ENCODE data around the gene PTMS. TPM values are rescaled to one million over a fixed set of nuclear protein-coding genes. Genes with fewer than 3 reads are reported as not detected.

Gene PTMS
- total and polyA plus RNA-seq, 9 of the 15 experiments (the other 6 are each of a cell fraction or from before 2014, with no cell fraction given), result 5.1 to 287 (median 78.5) TPM

- TF ChIP-seq ZNF518B (CRISPR knock-in tag; IDR thresholded peaks at IDR 0.05) (no peak), RCOR1 (IDR thresholded peaks at IDR 0.05; ENCODE audit: borderline replicate concordance in 1 of 2, low read depth in 2 of 2, low read length in 2 of 2) (no peak; a peak in 1 of 4 replicates), GATAD2B (IDR thresholded peaks at IDR 0.05; ENCODE audit: borderline replicate concordance) (peak; percentile 67), PTRF (tag; IDR thresholded peaks at IDR 0.05) (no peak), ZNF277 (CRISPR knock-in tag; IDR thresholded peaks at IDR 0.05; ENCODE audit: borderline replicate concordance) (no peak), NFATC3 (IDR thresholded peaks at IDR 0.05) (no peak), TBL1XR1 (IDR thresholded peaks at IDR 0.05; ENCODE audit: low read length in 2 of 2) (no peak), FOXM1 (IDR thresholded peaks at IDR 0.05; ENCODE audit: low read depth) (no peak), FOXM1 (CRISPR knock-in tag; IDR thresholded peaks at IDR 0.05; ENCODE audit: low read depth) (no peak), NFE2L1 (tag; IDR thresholded peaks at IDR 0.05; ENCODE audit: borderline replicate concordance, low read depth) (no peak), SUPT5H (IDR thresholded peaks at IDR 0.05) (0 out of 2 replicates have a peak, but pooled peaks have one; percentile 32), ZNF511 (CRISPR knock-in tag; IDR thresholded peaks at IDR 0.05) (no peak), ZSCAN29 (IDR thresholded peaks at IDR 0.05) (no peak), RBFOX2 (IDR thresholded peaks at IDR 0.05; ENCODE audit: low read depth, low read length) (peak; percentile 80), RBM34 (IDR thresholded peaks at IDR 0.05; ENCODE audit: borderline replicate concordance, insufficient read depth, low read length) (no peak), THRB (CRISPR knock-in tag; conservative IDR thresholded peaks at IDR 0.05) (no peak), ZBTB26 (CRISPR knock-in tag; IDR thresholded peaks at IDR 0.05) (no peak), PRMT5 (CRISPR knock-in tag; IDR thresholded peaks at IDR 0.05) (no peak), ZNF174 (CRISPR knock-in tag; IDR thresholded peaks at IDR 0.05) (no peak), ZNF3 (CRISPR knock-in tag; IDR thresholded peaks at IDR 0.05) (no peak), SETDB1 (IDR thresholded peaks at IDR 0.05; ENCODE audit: low read length) (no peak)
Observed at GRCh38 chr12:6766651-6767349, 637 bp downstream of the PTMS start (continued).

Measured in K562 (cell line).